WTC11 (cell line): ENCODE results near the gene MYL3. TPM values are rescaled to one million over a fixed set of nuclear protein-coding genes. Genes with fewer than 3 reads are reported as not detected.
A peak's percentile ranks its signal among the peaks of the same experiment; 100 is the strongest.

ENCODE experiments used
- ATAC-seq: fragments of 200-7000 bp; cut with Tn5 transposase; 2 replicates; pipeline ENCODE4 v1.10.0; 2021; ENCODE audit warnings: mild to moderate bottlenecking, moderate library complexity
- CTCF ChIA-PET: fragments of 300-600 bp; sonication (Branson Sonifier 250); formaldehyde crosslinking; loops from one replicate; lab custom pipeline; 2021; ENCODE audit warnings: antibody characterized with exemption; lab: Charles Lee
- POLR2A ChIA-PET: fragments of 350-600 bp; sonication (Branson Sonifier 250); formaldehyde crosslinking; loops from one replicate; lab custom pipeline; 2021; ENCODE audit warnings: antibody characterized with exemption; lab: Charles Lee
- DNase-seq: peaks from one replicate; pipeline ENCODE4 v3.0.0; 2021; ENCODE audit warnings: low spot score
- H3K27ac Mint-ChIP-seq: 2 replicates; pipeline ENCODE4 v1.8.0; 2021; ENCODE audit warnings: mixed read lengths
- H3K27me3 Mint-ChIP-seq: 2 replicates; pipeline ENCODE4 v1.8.0; 2021; ENCODE audit warnings: low read depth, mild to moderate bottlenecking, moderate library complexity, mixed read lengths
- H3K36me3 Mint-ChIP-seq: 2 replicates; pipeline ENCODE4 v1.8.0; 2021; ENCODE audit warnings: mixed read lengths
- H3K4me1 Mint-ChIP-seq: 2 replicates; pipeline ENCODE4 v1.8.0; 2022; ENCODE audit warnings: mixed read lengths
- H3K4me3 Mint-ChIP-seq: 2 replicates; pipeline ENCODE4 v1.8.0; 2021; ENCODE audit warnings: mild to moderate bottlenecking, moderate library complexity, mixed read lengths
- H3K9me3 Mint-ChIP-seq: 2 replicates; pipeline ENCODE4 v1.8.0; 2021; ENCODE audit warnings: mixed read lengths
- AFF4 ChIP-seq: sonication (generic); formaldehyde crosslinking; IDR thresholded peaks from 2 replicates; pipeline ENCODE4 v1.8.1; 2023; ENCODE audit warnings: mild to moderate bottlenecking, missing genetic modification reagents, borderline replicate concordance
- CREB1 ChIP-seq: sonication (generic); formaldehyde crosslinking; IDR thresholded peaks from 2 replicates; pipeline ENCODE4 v1.8.0; 2023; ENCODE audit warnings: mild to moderate bottlenecking, missing genetic modification reagents
- CREM ChIP-seq: sonication (generic); formaldehyde crosslinking; IDR thresholded peaks from 2 replicates; pipeline ENCODE4 v1.8.1; 2022; ENCODE audit warnings: mild to moderate bottlenecking, missing genetic modification reagents, moderate library complexity
- E2F4 ChIP-seq: sonication (generic); formaldehyde crosslinking; IDR thresholded peaks from 2 replicates; pipeline ENCODE4 v1.8.1; 2022; ENCODE audit warnings: low read depth, mild to moderate bottlenecking, moderate library complexity, missing genetic modification reagents, borderline replicate concordance
- E2F5 ChIP-seq: sonication (generic); formaldehyde crosslinking; IDR thresholded peaks from 2 replicates; pipeline ENCODE4 v1.8.1; 2022; ENCODE audit warnings: mild to moderate bottlenecking, moderate library complexity, missing genetic modification reagents
- FOXP1 ChIP-seq: sonication (generic); formaldehyde crosslinking; IDR thresholded peaks from 2 replicates; pipeline ENCODE4 v1.8.0; 2022; ENCODE audit warnings: missing genetic modification reagents, mild to moderate bottlenecking, moderate library complexity, borderline replicate concordance
- FOXP4 ChIP-seq: sonication (generic); formaldehyde crosslinking; IDR thresholded peaks from 2 replicates; pipeline ENCODE4 v1.8.0; 2022; ENCODE audit warnings: mild to moderate bottlenecking, missing genetic modification reagents
- MAX ChIP-seq: sonication (generic); formaldehyde crosslinking; IDR thresholded peaks from 2 replicates; pipeline ENCODE4 v1.8.0; 2022; ENCODE audit warnings: mild to moderate bottlenecking, missing genetic modification reagents
- MXD4 ChIP-seq: fragments of 250-450 bp; sonication (Bioruptor Pico); IDR thresholded peaks from 2 replicates; pipeline ENCODE4 v1.8.0; 2021; ENCODE audit warnings: mild to moderate bottlenecking, moderate library complexity, borderline replicate concordance
- NR1H2 ChIP-seq: sonication (generic); formaldehyde crosslinking; IDR thresholded peaks from 2 replicates; pipeline ENCODE4 v1.9.0; 2021; ENCODE audit warnings: mild to moderate bottlenecking, moderate library complexity, missing genetic modification reagents
- RELA ChIP-seq: sonication (generic); formaldehyde crosslinking; IDR thresholded peaks from 2 replicates; pipeline ENCODE4 v1.8.1; 2022; ENCODE audit warnings: missing genetic modification reagents, mild to moderate bottlenecking, borderline replicate concordance
- SMAD3 ChIP-seq: sonication (generic); formaldehyde crosslinking; IDR thresholded peaks from 2 replicates; pipeline ENCODE4 v1.8.0; 2022; ENCODE audit warnings: missing genetic modification reagents, mild to moderate bottlenecking, borderline replicate concordance
- STAT6 ChIP-seq: sonication (generic); formaldehyde crosslinking; conservative IDR thresholded peaks from 2 replicates; pipeline ENCODE4 v1.8.1; 2023; ENCODE audit warnings: mild to moderate bottlenecking, low read depth, missing genetic modification reagents, moderate library complexity
- USF1 ChIP-seq: sonication (generic); formaldehyde crosslinking; IDR thresholded peaks from 2 replicates; pipeline ENCODE4 v1.8.0; 2022; ENCODE audit warnings: mild to moderate bottlenecking, missing genetic modification reagents
- ZNF121 ChIP-seq: sonication (generic); formaldehyde crosslinking; IDR thresholded peaks from 2 replicates; pipeline ENCODE4 v1.8.0; 2023; ENCODE audit warnings: missing genetic modification reagents
- ZNF317 ChIP-seq: sonication (generic); formaldehyde crosslinking; IDR thresholded peaks from 2 replicates; pipeline ENCODE4 v1.8.1; 2023; ENCODE audit warnings: low read depth, mild to moderate bottlenecking, moderate library complexity, missing genetic modification reagents, borderline replicate concordance
- ZNF423 ChIP-seq: fragments of 250-450 bp; sonication (Bioruptor Pico); IDR thresholded peaks from 2 replicates; pipeline ENCODE4 v2.1.2; 2022; ENCODE audit warnings: mild to moderate bottlenecking, moderate library complexity
- ZNF512 ChIP-seq: sonication (generic); formaldehyde crosslinking; IDR thresholded peaks from 2 replicates; pipeline ENCODE4 v1.8.1; 2022; ENCODE audit warnings: missing genetic modification reagents, borderline replicate concordance
- ZNF671 ChIP-seq: fragments of 250-450 bp; sonication (Bioruptor Pico); IDR thresholded peaks from 2 replicates; pipeline ENCODE4 v1.8.0; 2021; ENCODE audit warnings: mild to moderate bottlenecking
- total RNA-seq: library from RNA; stranded (reverse); gene quantifications from 3 replicates; pipeline ENCODE4 v1.2.3, GENCODE V29; 2021

The MYL3 gene
- total RNA-seq, 1 experiment from 2014 or later: 0.31 TPM

GRCh38 chr3:46829699-46830208, 33.5 kb downstream of the MYL3 start:
- no peak for TF ChIP-seq MXD4 (CRISPR knock-in tag)
- TF ChIP-seq ZNF121: no peak
- TF ChIP-seq E2F4 (CRISPR knock-in tag): no peak
- no peak for TF ChIP-seq ZNF512 (CRISPR knock-in tag)
- no peak for TF ChIP-seq MAX
- peak; percentile 90 for TF ChIP-seq ZNF423 (CRISPR knock-in tag)
- no peak for TF ChIP-seq CREM (CRISPR knock-in tag)
- Mint-ChIP-seq H3K36me3 (no peaks in the 10 kb centered on the region), H3K4me3 (no peak overlapping the region), H3K4me1 (peaks cover 7% of the 10 kb centered on the region), H3K27me3 (peaks cover 6% of the 10 kb centered on the region; the same call in 1 of the 2 replicates), H3K27ac (no peak overlapping the region), H3K9me3 (no peaks in the 10 kb centered on the region)
- DNase-seq: no peak
- ATAC-seq: no peak
- ChIA-PET CTCF (no interaction called here), POLR2A (no interaction called here)

GRCh38 chr3:46825450-46825849, 37.8 kb downstream of the MYL3 start:
- ChIA-PET CTCF (interaction anchor here (0.7 to 1.7 kb wide), 3 partner anchors 84 to 117 kb away, joined by 4 read pairs; partner anchors contain the start of gene PRSS50), POLR2A (no interaction called here)
- Mint-ChIP-seq H3K4me3 (no peak overlapping the region), H3K27me3 (peaks cover 11% of the 10 kb centered on the region), H3K4me1 (peaks cover 12% of the 10 kb centered on the region), H3K9me3 (peaks cover 40% of the 10 kb centered on the region), H3K36me3 (peaks cover 36% of the 10 kb centered on the region), H3K27ac (no peak overlapping the region)
- TF ChIP-seq NR1H2 (CRISPR knock-in tag): no peak
- no peak for TF ChIP-seq SMAD3
- no peak for TF ChIP-seq RELA (CRISPR knock-in tag)
- no peak for TF ChIP-seq ZNF317 (CRISPR knock-in tag)
- TF ChIP-seq FOXP1 (CRISPR knock-in tag): no peak
- TF ChIP-seq E2F5: no peak
- TF ChIP-seq USF1 (CRISPR knock-in tag): no peak
- TF ChIP-seq STAT6 (CRISPR knock-in tag): no peak
- no peak for TF ChIP-seq CREB1
- no peak for TF ChIP-seq AFF4 (CRISPR knock-in tag)
- no peak for TF ChIP-seq FOXP4
- no peak for TF ChIP-seq ZNF671 (CRISPR knock-in tag)
- DNase-seq (no peak), ATAC-seq (no peak)
